Liver (tissue), 9 donors: ENCODE data around the gene STAT3. TPM values are rescaled to one million over a fixed set of nuclear protein-coding genes. Genes with fewer than 3 reads are reported as not detected.

Experiments
- DNase-seq: peaks from one replicate; pipeline ENCODE4 v3.0.0-alpha.2; 2017; ENCODE audit warnings: low spot score
- H3K27ac ChIP-seq, 2 donors: one replicate each; pipeline ENCODE4 v1.7.0; 2013; ENCODE audit warnings: inconsistent platforms in 2 of 2, low read length in 2 of 2, control low read depth in 1 of 2, low read depth in 1 of 2, mild to moderate bottlenecking in 1 of 2
- H3K27me3 ChIP-seq, 4 donors: one replicate each; pipeline versions ENCODE4 v1.6.1 to v1.7.0; 2013; ENCODE audit warnings: low read length in 3 of 4, inconsistent platforms in 1 of 4, mild to moderate bottlenecking in 1 of 4, moderate library complexity in 1 of 4; ENCODE audit not compliant: control insufficient read depth in 4 of 4, insufficient read depth in 4 of 4
- H3K36me3 ChIP-seq, 4 donors: one replicate each; pipeline versions ENCODE4 v1.6.1 to v1.7.0; 2013; ENCODE audit warnings: low read length in 3 of 4, mild to moderate bottlenecking in 3 of 4, low read depth in 1 of 4, moderate library complexity in 1 of 4; ENCODE audit not compliant: control insufficient read depth in 4 of 4, insufficient read depth in 3 of 4
- H3K4me1 ChIP-seq, 4 donors: one replicate each; pipeline versions ENCODE4 v1.6.1 to v1.7.0; 2013; ENCODE audit warnings: low read length in 3 of 4, mild to moderate bottlenecking in 3 of 4, moderate library complexity in 1 of 4; ENCODE audit not compliant: control insufficient read depth in 4 of 4, insufficient read depth in 4 of 4
- H3K4me3 ChIP-seq, 3 donors: one replicate each; pipeline versions ENCODE4 v1.6.1 to v1.7.0; 2013; ENCODE audit warnings: low read length in 3 of 3, control low read depth in 1 of 3, low read depth in 1 of 3, mild to moderate bottlenecking in 1 of 3
- H3K9ac ChIP-seq, 2 donors: one replicate each; pipeline ENCODE4 v1.7.0; 2013; ENCODE audit warnings: low read length in 2 of 2, mild to moderate bottlenecking in 2 of 2, moderate library complexity in 2 of 2, control low read depth in 1 of 2, low read depth in 1 of 2
- H3K9me3 ChIP-seq, 4 donors: one replicate each; pipeline versions ENCODE4 v1.6.1 to v1.7.0; 2013; ENCODE audit warnings: low read length in 3 of 4; ENCODE audit not compliant: control insufficient read depth in 4 of 4
- ATF3 ChIP-seq: IDR thresholded peaks from 2 replicates; pipeline ENCODE4 v1.6.1; 2016; ENCODE audit warnings: antibody characterized with exemption
- CTCF ChIP-seq: fragments of 150-350 bp; IDR thresholded peaks from 2 replicates; pipeline ENCODE4 v1.5.1; 2017; ENCODE audit warnings: improper control_type of control experiment, low read depth, low read length; ENCODE audit not compliant: missing input control
- EGR1 ChIP-seq, 2 donors: IDR thresholded peaks; 2 replicates each; pipeline ENCODE4 v1.6.1; 2016 to 2018; ENCODE audit warnings: antibody characterized with exemption in 2 of 2, low read depth in 2 of 2
- FOXA1 ChIP-seq: IDR thresholded peaks from 2 replicates; pipeline ENCODE4 v1.6.1; 2016; ENCODE audit warnings: antibody characterized with exemption
- FOXA2 ChIP-seq: IDR thresholded peaks from 2 replicates; pipeline ENCODE4 v1.6.1; 2016; ENCODE audit warnings: antibody characterized with exemption
- GABPA ChIP-seq, 2 donors: IDR thresholded peaks in 1 of 2; conservative IDR thresholded peaks in 1 of 2; 2 replicates each; pipeline ENCODE4 v1.6.1; 2016; ENCODE audit warnings: antibody characterized with exemption in 2 of 2, mild to moderate bottlenecking in 1 of 2, moderate library complexity in 1 of 2
- HNF4A ChIP-seq, 2 donors: conservative IDR thresholded peaks; 2 replicates each; pipeline ENCODE4 v1.6.1; 2016; ENCODE audit warnings: antibody characterized with exemption in 2 of 2, mild to moderate bottlenecking in 2 of 2
- HNF4G ChIP-seq: IDR thresholded peaks from 2 replicates; pipeline ENCODE4 v1.6.1; 2016; ENCODE audit warnings: antibody characterized with exemption
- JUND ChIP-seq, 2 donors: IDR thresholded peaks; 2 replicates each; pipeline ENCODE4 v1.6.1; 2016; ENCODE audit warnings: antibody characterized with exemption in 2 of 2
- MAX ChIP-seq: IDR thresholded peaks from 2 replicates; pipeline ENCODE4 v1.6.1; 2016; ENCODE audit warnings: antibody characterized with exemption
- NR2F2 ChIP-seq: IDR thresholded peaks from 2 replicates; pipeline ENCODE4 v1.6.1; 2016; ENCODE audit warnings: antibody characterized with exemption
- RAD21 ChIP-seq, 2 donors: IDR thresholded peaks; 2 replicates each; pipeline ENCODE4 v1.6.1; 2016; ENCODE audit warnings: antibody characterized with exemption in 2 of 2, mild to moderate bottlenecking in 2 of 2
- REST ChIP-seq: IDR thresholded peaks from 2 replicates; pipeline ENCODE4 v1.6.1; 2016; ENCODE audit warnings: antibody characterized with exemption, mild to moderate bottlenecking
- RXRA ChIP-seq, 2 donors: IDR thresholded peaks; 2 replicates each; pipeline ENCODE4 v1.6.1; 2017 to 2018; ENCODE audit warnings: antibody characterized with exemption in 2 of 2, mild to moderate bottlenecking in 1 of 2
- SP1 ChIP-seq: IDR thresholded peaks from 2 replicates; pipeline ENCODE4 v1.6.1; 2018; ENCODE audit warnings: antibody characterized with exemption, mild to moderate bottlenecking
- TAF1 ChIP-seq: conservative IDR thresholded peaks from 2 replicates; pipeline ENCODE4 v1.6.1; 2016; ENCODE audit warnings: antibody characterized with exemption, mild to moderate bottlenecking
- YY1 ChIP-seq: IDR thresholded peaks from 2 replicates; pipeline ENCODE4 v1.6.1; 2016; ENCODE audit warnings: antibody characterized with exemption, mild to moderate bottlenecking
- ZBTB33 ChIP-seq: IDR thresholded peaks from 2 replicates; pipeline ENCODE4 v1.6.1; 2016; ENCODE audit warnings: antibody characterized with exemption
- WGBS: extraction: QIAGEN DNeasy Blood & Tissue Kit; methylation state at CpG from one replicate; pipeline ENCODE4 v1.1.7; 2013; 5-methylcytosine and 5-hydroxymethylcytosine counted together
- polyA plus RNA-seq, 2 donors: library from polyadenylated mRNA; stranded (reverse) in 1 of 2; unstranded in 1 of 2; fragments of 200-250 nt in 1 of 2; fragments of >200 nt in 1 of 2; fragmentation: Nextera tagmentation in 1 of 2; extraction: Ambion mirVana in 1 of 2; gene quantifications; one replicate each; pipeline versions ENCODE4 v1.2.1 to v1.2.3, GENCODE V29; 2013 to 2015
- total RNA-seq, 2 donors: library from RNA; depleted of rRNA; stranded (reverse); fragments of >200 nt; gene quantifications; one replicate each; pipeline ENCODE4 v1.2.3, GENCODE V29; 2014
- donor health status: healthy.
- donor health status: healthy.
- donor health status: healthy.
- donor health status: healthy.
- donor health status: healthy.

Gene STAT3
- total and polyA plus RNA-seq, 4 donors, result 68.7 to 301 (median 114) TPM

- WGBS, result 44% methylated on average over 6 of the region's 6 CpGs
- no peak for TF ChIP-seq SP1
- TF ChIP-seq JUND (IDR thresholded peaks at IDR 0.05), result no peak
- no peak for TF ChIP-seq FOXA1
- TF ChIP-seq HNF4G, result no peak
- TF ChIP-seq RAD21 (IDR thresholded peaks at IDR 0.05), result no peak
- TF ChIP-seq MAX, result no peak
- no peak for TF ChIP-seq HNF4A (conservative IDR thresholded peaks at IDR 0.05)
- TF ChIP-seq CTCF, result no peak
- no peak for TF ChIP-seq ATF3
- no peak for TF ChIP-seq EGR1 (IDR thresholded peaks at IDR 0.05; ENCODE audit: low read depth in 2 of 2)
- TF ChIP-seq RXRA (IDR thresholded peaks at IDR 0.05), result no peak
- TF ChIP-seq TAF1, result no peak
- no peak for TF ChIP-seq YY1
- TF ChIP-seq ZBTB33, result no peak
- no peak for TF ChIP-seq REST
- no peak for TF ChIP-seq FOXA2
- no peak for TF ChIP-seq NR2F2
- TF ChIP-seq GABPA (IDR thresholded peaks at IDR 0.05 in 1 of 2, conservative IDR thresholded peaks at IDR 0.05 in 1 of 2), result no peak
- Histone ChIP-seq H3K4me3 (no peak overlapping the region), H3K27ac (peak overlapping the region; percentile 98 to 99), H3K27me3 (no peaks in the 10 kb centered on the region), H3K36me3 (no peaks in the 10 kb centered on the region), H3K9me3 (no peaks in the 10 kb centered on the region), H3K9ac (no peak overlapping the region), H3K4me1 (peaks cover 3 to 29% (median 16%) of the 10 kb centered on the region in 4 donors)
- DNase-seq, result no peak
These were observed 110.9 kb downstream of the STAT3 start for GRCh38 chr17:42277342-42277712.
